Adrenal gland (tissue), 12 donors: ENCODE results near the gene CHRM2. TPM values are rescaled to one million over a fixed set of nuclear protein-coding genes. Genes with fewer than 3 reads are reported as not detected.

Source experiments
- DNase-seq, 7 donors: peaks; one replicate each; pipeline ENCODE4 v3.0.0-alpha.2; 2019 to 2020
- H3K27ac ChIP-seq, 5 donors: fragments of 200-600 bp; sonication (generic) in 4 of 5; 1 replicate in 3 of 5; 2 replicates in 2 of 5; pipeline versions ENCODE4 v1.5.1 to v1.8.0; 2016 to 2020; ENCODE audit warnings: mild to moderate bottlenecking in 1 of 5
- H3K27me3 ChIP-seq: fragments of 200-600 bp; 2 replicates; pipeline ENCODE4 v1.8.0; 2021
- H3K36me3 ChIP-seq, 2 donors: fragments of 200-600 bp; replicated peaks in 1 of 2; 1 replicate in 1 of 2; 2 replicates in 1 of 2; pipeline versions ENCODE4 v1.5.1 to v1.8.0; 2018 to 2022
- H3K4me1 ChIP-seq, 2 donors: fragments of 200-600 bp; replicated peaks in 1 of 2; 1 replicate in 1 of 2; 2 replicates in 1 of 2; pipeline versions ENCODE4 v1.5.1 to v1.8.0; 2018 to 2021
- H3K4me3 ChIP-seq, 4 donors: fragments of 200-600 bp; sonication (generic) in 3 of 4; one replicate each; pipeline ENCODE4 v1.5.1; 2016 to 2018
- H3K9me3 ChIP-seq, 3 donors: fragments of 200-600 bp; sonication (generic) in 1 of 3; replicated peaks in 1 of 3; 1 replicate in 2 of 3; 2 replicates in 1 of 3; pipeline versions ENCODE4 v1.5.1 to v1.8.0; 2016 to 2021
- CTCF ChIP-seq, 6 experiments: fragments of 450-650 bp in 4 of 6; fragments of 200-600 bp in 2 of 6; sonication (generic) in 1 of 6; IDR thresholded peaks; 1 replicate in 5 of 6; 2 replicates in 1 of 6; pipeline versions ENCODE4 v1.5.1 to v1.8.0; 2016 to 2021; ENCODE audit warnings: antibody characterized with exemption in 6 of 6, mild to moderate bottlenecking in 2 of 6, moderate library complexity in 1 of 6
- POLR2A ChIP-seq, 2 donors: fragments of 450-650 bp; IDR thresholded peaks; one replicate each; pipeline ENCODE4 v1.6.1; 2017; ENCODE audit warnings: antibody characterized with exemption in 2 of 2, mild to moderate bottlenecking in 2 of 2, moderate library complexity in 1 of 2
- WGBS, 4 donors: extraction: QIAGEN DNeasy Blood & Tissue Kit in 2 of 4; methylation state at CpG; one replicate each; pipeline versions ENCODE4 v1.1.5 to v1.1.7; 2013 to 2017; 5-methylcytosine and 5-hydroxymethylcytosine counted together
- intact Hi-C, 2 donors: fragments of 100-400 bp; cut with DNase I; formaldehyde crosslinking; loops; one replicate each; pipeline versions ENCODE4 v1.14.1 to v1.15.0; 2022 to 2023
- polyA plus RNA-seq, 3 donors: library from polyadenylated mRNA; stranded (reverse); fragments of 200-250 nt in 2 of 3; fragments of 350-450 nt in 1 of 3; fragmentation: Illumina TruSeq in 1 of 3; extraction: RNeasy Lipid Tissue Mini Kit (QIAGEN cat#74804) in 1 of 3; gene quantifications; one replicate each; pipeline ENCODE4 v1.2.3, GENCODE V29; 2013 to 2014
- total RNA-seq, 9 donors: library from RNA; depleted of rRNA in 4 of 9; stranded (reverse); fragments of >200 nt in 4 of 9; fragments of 120-200 nt in 1 of 9; fragmentation: NEBNext Ultra II Directional in 1 of 9; extraction: Animal tissue kit (Norgen Biotek cat#: 25700) in 1 of 9; gene quantifications; one replicate each; pipeline versions ENCODE4 v1.1.0 to v1.2.4, GENCODE V29; 2013 to 2023
- donor health status: healthy with polysubstance abuse.
- donor health status: Bipolar disorder and iron deficiency.
- donor health status: DM: yes; HTN: yes; CAD: no.
- donor health status: DM: no; HTN: no; CAD: no.
- donor health status: DM: no; HTN: no; CAD: no.
- donor health status: DM: yes; HTN: yes; CAD: no.

The CHRM2 gene
- total and polyA plus RNA-seq, 12 donors, result 0.07 to 0.39 (median 0.22) TPM; not detected in 7

DNA sequence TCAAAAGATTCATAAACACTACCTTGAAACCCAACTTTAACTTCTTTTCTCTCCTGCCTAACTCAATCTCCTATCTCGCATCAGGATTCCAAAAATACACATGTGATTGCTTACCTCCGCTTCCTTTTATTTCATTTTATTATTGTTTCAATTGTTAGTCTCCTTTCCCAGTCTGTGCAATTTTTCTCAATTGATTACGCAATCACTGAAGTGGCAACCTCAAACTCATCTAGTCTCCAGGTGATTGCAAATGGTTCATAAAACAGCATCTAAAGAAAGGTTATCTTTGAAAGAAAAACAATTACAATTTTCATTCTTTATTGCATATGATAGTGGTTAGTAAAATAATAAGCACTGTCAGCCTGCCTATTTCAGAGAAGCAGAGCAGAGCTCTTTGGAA, 45.6 kb downstream of the CHRM2 start:
- Histone ChIP-seq H3K27ac (no peak overlapping the region), H3K9me3 (no peaks in the 10 kb centered on the region), H3K4me3 (no peak overlapping the region), H3K4me1 (no peaks in the 10 kb centered on the region), H3K36me3 (no peaks in the 10 kb centered on the region), H3K27me3 (no peaks in the 10 kb centered on the region)
- TF ChIP-seq POLR2A (IDR thresholded peaks at IDR 0.05) (no peak), CTCF (IDR thresholded peaks at IDR 0.05) (no peak)
- intact Hi-C loops, result no loop called here
- 80 to 87% (median 82%) methylated on average over 3 of the region's 3 CpGs for WGBS, 4 donors
- DNase-seq, result no peak

GRCh38 chr7:136919820-136920219, 51.4 kb downstream of the CHRM2 start:
- Histone ChIP-seq H3K27ac (no peak overlapping the region), H3K36me3 (no peaks in the 10 kb centered on the region), H3K27me3 (no peaks in the 10 kb centered on the region), H3K4me1 (no peaks in the 10 kb centered on the region), H3K4me3 (no peak overlapping the region), H3K9me3 (no peaks in the 10 kb centered on the region)
- no peak for TF ChIP-seq CTCF (IDR thresholded peaks at IDR 0.05)
- no peak for TF ChIP-seq POLR2A (IDR thresholded peaks at IDR 0.05)
- 49 to 54% (median 50%) methylated on average over 2 of the region's 2 CpGs for WGBS, 4 donors
- intact Hi-C loops, result loop anchor here in 1 of 2 donors (5.0 kb wide), 1 partner anchor 328 kb away; no protein-coding TSS in a partner anchor
- no peak for DNase-seq

- intact Hi-C loops, result no loop called here
- no peak overlapping the region for H3K27ac ChIP-seq
- TF ChIP-seq POLR2A (IDR thresholded peaks at IDR 0.05), result no peak
- TF ChIP-seq CTCF (IDR thresholded peaks at IDR 0.05), result no peak
- H3K9me3 ChIP-seq, result no peaks in the 10 kb centered on the region
- no peaks in the 10 kb centered on the region for H3K27me3 ChIP-seq
- WGBS, 4 donors, result 44 to 61% (median 50%) methylated on average over 3 of the region's 3 CpGs
- no peaks in the 10 kb centered on the region for H3K36me3 ChIP-seq
- no peak overlapping the region for H3K4me3 ChIP-seq
- no peaks in the 10 kb centered on the region for H3K4me1 ChIP-seq
- no peak for DNase-seq
Measured at GRCh38 chr7:136923111-136923667, 54.7 kb downstream of the CHRM2 start.

GRCh38 chr7:136925044-136925443, 56.6 kb downstream of the CHRM2 start:
- intact Hi-C loops, result no loop called here
- Histone ChIP-seq H3K27me3 (no peaks in the 10 kb centered on the region), H3K9me3 (no peaks in the 10 kb centered on the region), H3K36me3 (no peaks in the 10 kb centered on the region), H3K4me3 (no peak overlapping the region), H3K4me1 (no peaks in the 10 kb centered on the region), H3K27ac (no peak overlapping the region)
- TF ChIP-seq CTCF (IDR thresholded peaks at IDR 0.05), result no peak
- no peak for TF ChIP-seq POLR2A (IDR thresholded peaks at IDR 0.05)
- no peak for DNase-seq
- 15 to 37% (median 21%) methylated on average over 3 of the region's 3 CpGs for WGBS, 4 donors
